WTC11 (cell line): ENCODE results near the gene LHPP. TPM values are rescaled to one million over a fixed set of nuclear protein-coding genes. Genes with fewer than 3 reads are reported as not detected.

Experiments used
- ATAC-seq: fragments of 200-7000 bp; cut with Tn5 transposase; 2 replicates; pipeline ENCODE4 v1.10.0; 2021; ENCODE audit warnings: mild to moderate bottlenecking, moderate library complexity
- CTCF ChIA-PET: fragments of 300-600 bp; sonication (Branson Sonifier 250); formaldehyde crosslinking; loops from one replicate; lab custom pipeline; 2021; ENCODE audit warnings: antibody characterized with exemption; lab: Charles Lee
- POLR2A ChIA-PET: fragments of 350-600 bp; sonication (Branson Sonifier 250); formaldehyde crosslinking; loops from one replicate; lab custom pipeline; 2021; ENCODE audit warnings: antibody characterized with exemption; lab: Charles Lee
- DNase-seq: peaks from one replicate; pipeline ENCODE4 v3.0.0; 2021; ENCODE audit warnings: low spot score
- H3K27ac Mint-ChIP-seq: 2 replicates; pipeline ENCODE4 v1.8.0; 2021; ENCODE audit warnings: mixed read lengths
- H3K27me3 Mint-ChIP-seq: 2 replicates; pipeline ENCODE4 v1.8.0; 2021; ENCODE audit warnings: low read depth, mild to moderate bottlenecking, moderate library complexity, mixed read lengths
- H3K36me3 Mint-ChIP-seq: 2 replicates; pipeline ENCODE4 v1.8.0; 2021; ENCODE audit warnings: mixed read lengths
- H3K4me1 Mint-ChIP-seq: 2 replicates; pipeline ENCODE4 v1.8.0; 2022; ENCODE audit warnings: mixed read lengths
- H3K4me3 Mint-ChIP-seq: 2 replicates; pipeline ENCODE4 v1.8.0; 2021; ENCODE audit warnings: mild to moderate bottlenecking, moderate library complexity, mixed read lengths
- H3K9me3 Mint-ChIP-seq: 2 replicates; pipeline ENCODE4 v1.8.0; 2021; ENCODE audit warnings: mixed read lengths
- CBFB ChIP-seq: sonication (generic); formaldehyde crosslinking; IDR thresholded peaks from 2 replicates; pipeline ENCODE4 v1.8.1; 2022; ENCODE audit warnings: mild to moderate bottlenecking, low read depth, missing genetic modification reagents
- EMX1 ChIP-seq: fragments of 250-450 bp; sonication (Bioruptor Pico); IDR thresholded peaks from 2 replicates; pipeline ENCODE4 v1.8.0; 2021; ENCODE audit warnings: mild to moderate bottlenecking
- ETV6 ChIP-seq: sonication (generic); formaldehyde crosslinking; IDR thresholded peaks from 2 replicates; pipeline ENCODE4 v1.8.1; 2022; ENCODE audit warnings: mild to moderate bottlenecking, missing genetic modification reagents
- GRHL2 ChIP-seq: fragments of 250-450 bp; sonication (Bioruptor Pico); IDR thresholded peaks from 2 replicates; pipeline ENCODE4 v1.8.0; 2022; ENCODE audit warnings: mild to moderate bottlenecking, moderate library complexity; ENCODE audit not compliant: insufficient replicate concordance, severe bottlenecking
- NFYB ChIP-seq: sonication (generic); formaldehyde crosslinking; conservative IDR thresholded peaks from 2 replicates; pipeline ENCODE4 v1.8.0; 2022; ENCODE audit warnings: low read depth, missing genetic modification reagents
- RELA ChIP-seq: sonication (generic); formaldehyde crosslinking; IDR thresholded peaks from 2 replicates; pipeline ENCODE4 v1.8.1; 2022; ENCODE audit warnings: missing genetic modification reagents, mild to moderate bottlenecking, borderline replicate concordance
- RORB ChIP-seq: fragments of 250-450 bp; sonication (Bioruptor Pico); IDR thresholded peaks from 2 replicates; pipeline ENCODE4 v1.9.0; 2021; ENCODE audit warnings: mild to moderate bottlenecking
- SP1 ChIP-seq: sonication (generic); formaldehyde crosslinking; conservative IDR thresholded peaks from 2 replicates; pipeline ENCODE4 v1.8.1; 2022; ENCODE audit warnings: missing genetic modification reagents
- TEAD4 ChIP-seq: sonication (generic); formaldehyde crosslinking; IDR thresholded peaks from 2 replicates; pipeline ENCODE4 v1.8.0; 2022; ENCODE audit warnings: mild to moderate bottlenecking, missing genetic modification reagents
- ZNF423 ChIP-seq: fragments of 250-450 bp; sonication (Bioruptor Pico); IDR thresholded peaks from 2 replicates; pipeline ENCODE4 v2.1.2; 2022; ENCODE audit warnings: mild to moderate bottlenecking, moderate library complexity
- total RNA-seq: library from RNA; stranded (reverse); gene quantifications from 3 replicates; pipeline ENCODE4 v1.2.3, GENCODE V29; 2021
- TF ChIP-seq, protein P1 (sequence below): sonication (generic); formaldehyde crosslinking; IDR thresholded peaks from 2 replicates; pipeline ENCODE4 v1.8.0; 2022; ENCODE audit warnings: missing genetic modification reagents
- TF ChIP-seq, protein P2 (sequence below): sonication (generic); formaldehyde crosslinking; IDR thresholded peaks from 2 replicates; pipeline ENCODE4 v1.8.1; 2022; ENCODE audit warnings: missing genetic modification reagents, borderline replicate concordance
- TF ChIP-seq, protein P3 (sequence below): fragments of 200-600 bp; IDR thresholded peaks from 2 replicates; pipeline ENCODE4 v1.8.0; 2022; ENCODE audit warnings: antibody characterized with exemption
- TF ChIP-seq, protein P4 (sequence below): sonication (generic); formaldehyde crosslinking; IDR thresholded peaks from 2 replicates; pipeline ENCODE4 v1.8.1; 2023; ENCODE audit warnings: mild to moderate bottlenecking, missing genetic modification reagents, borderline replicate concordance
- TF ChIP-seq, protein P5 (sequence below): fragments of 250-450 bp; sonication (Bioruptor Pico); IDR thresholded peaks from 2 replicates; pipeline ENCODE4 v2.1.2; 2022; ENCODE audit warnings: mild to moderate bottlenecking, moderate library complexity
- TF ChIP-seq, protein P6 (sequence below): fragments of 250-450 bp; sonication (Bioruptor Pico); conservative IDR thresholded peaks from 2 replicates; pipeline ENCODE4 v1.9.0; 2021; ENCODE audit warnings: mild to moderate bottlenecking
- TF ChIP-seq, protein P7 (sequence below): sonication (generic); formaldehyde crosslinking; IDR thresholded peaks from 2 replicates; pipeline ENCODE4 v1.8.0; 2023; ENCODE audit warnings: missing genetic modification reagents
- TF ChIP-seq, protein P8 (sequence below): sonication (generic); formaldehyde crosslinking; conservative IDR thresholded peaks from 2 replicates; pipeline ENCODE4 v1.8.1; 2023; ENCODE audit warnings: mild to moderate bottlenecking, low read depth, missing genetic modification reagents, moderate library complexity

The LHPP gene
- total RNA-seq, 1 experiment from 2014 or later, result 33.2 TPM

DNA sequence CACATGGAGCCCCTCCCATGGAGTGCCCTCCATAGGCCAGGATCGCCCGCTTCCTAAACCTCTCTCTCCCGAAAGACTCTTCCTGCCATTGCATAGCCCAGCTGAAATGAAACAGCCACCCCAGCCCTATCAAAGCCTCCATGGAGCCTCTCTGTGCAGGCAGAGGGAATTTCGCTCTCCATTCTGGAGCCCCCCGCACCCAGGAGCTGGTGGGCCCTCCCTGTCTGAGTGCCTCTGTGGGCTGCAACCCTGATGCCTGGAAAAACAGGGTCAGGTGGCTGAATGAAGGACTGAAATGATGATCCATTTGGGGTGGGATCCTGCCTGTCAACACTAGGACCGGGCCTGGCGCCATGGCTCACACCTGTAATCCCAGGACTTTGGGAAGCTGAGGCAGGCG lies 176.1 kb downstream of the LHPP start (continued):
- TF ChIP-seq, protein P1, sequence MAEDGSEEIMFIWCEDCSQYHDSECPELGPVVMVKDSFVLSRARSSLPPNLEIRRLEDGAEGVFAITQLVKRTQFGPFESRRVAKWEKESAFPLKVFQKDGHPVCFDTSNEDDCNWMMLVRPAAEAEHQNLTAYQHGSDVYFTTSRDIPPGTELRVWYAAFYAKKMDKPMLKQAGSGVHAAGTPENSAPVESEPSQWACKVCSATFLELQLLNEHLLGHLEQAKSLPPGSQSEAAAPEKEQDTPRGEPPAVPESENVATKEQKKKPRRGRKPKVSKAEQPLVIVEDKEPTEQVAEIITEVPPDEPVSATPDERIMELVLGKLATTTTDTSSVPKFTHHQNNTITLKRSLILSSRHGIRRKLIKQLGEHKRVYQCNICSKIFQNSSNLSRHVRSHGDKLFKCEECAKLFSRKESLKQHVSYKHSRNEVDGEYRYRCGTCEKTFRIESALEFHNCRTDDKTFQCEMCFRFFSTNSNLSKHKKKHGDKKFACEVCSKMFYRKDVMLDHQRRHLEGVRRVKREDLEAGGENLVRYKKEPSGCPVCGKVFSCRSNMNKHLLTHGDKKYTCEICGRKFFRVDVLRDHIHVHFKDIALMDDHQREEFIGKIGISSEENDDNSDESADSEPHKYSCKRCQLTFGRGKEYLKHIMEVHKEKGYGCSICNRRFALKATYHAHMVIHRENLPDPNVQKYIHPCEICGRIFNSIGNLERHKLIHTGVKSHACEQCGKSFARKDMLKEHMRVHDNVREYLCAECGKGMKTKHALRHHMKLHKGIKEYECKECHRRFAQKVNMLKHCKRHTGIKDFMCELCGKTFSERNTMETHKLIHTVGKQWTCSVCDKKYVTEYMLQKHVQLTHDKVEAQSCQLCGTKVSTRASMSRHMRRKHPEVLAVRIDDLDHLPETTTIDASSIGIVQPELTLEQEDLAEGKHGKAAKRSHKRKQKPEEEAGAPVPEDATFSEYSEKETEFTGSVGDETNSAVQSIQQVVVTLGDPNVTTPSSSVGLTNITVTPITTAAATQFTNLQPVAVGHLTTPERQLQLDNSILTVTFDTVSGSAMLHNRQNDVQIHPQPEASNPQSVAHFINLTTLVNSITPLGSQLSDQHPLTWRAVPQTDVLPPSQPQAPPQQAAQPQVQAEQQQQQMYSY, result no peak

DNA sequence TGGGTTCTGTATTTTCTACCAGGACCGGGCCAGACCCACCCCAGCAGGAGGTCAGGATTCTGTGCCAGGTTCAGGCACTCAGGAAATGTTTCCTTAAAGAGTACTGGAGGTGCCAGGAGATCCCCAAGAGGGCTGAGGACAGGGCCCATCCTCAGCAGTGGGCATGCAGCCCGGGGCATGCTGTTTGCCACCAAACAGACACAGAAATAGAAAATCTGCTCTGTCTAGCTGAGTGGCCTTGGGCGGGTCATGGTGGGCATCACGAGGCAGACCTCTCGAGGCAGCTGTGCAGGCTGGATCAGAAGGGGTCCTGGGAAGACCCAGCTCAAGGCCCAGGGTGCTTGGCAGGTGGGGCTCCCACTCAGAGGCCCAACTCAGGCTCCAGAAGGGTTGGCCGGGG lies 177.6 kb downstream of the LHPP start:
- peaks cover 6% of the 10 kb centered on the region for H3K9me3 Mint-ChIP-seq
- H3K4me3 Mint-ChIP-seq, result no peak overlapping the region
- DNase-seq (no peak), ATAC-seq (no peak)
- H3K36me3 Mint-ChIP-seq, result peaks cover 5% of the 10 kb centered on the region
- no peak overlapping the region for H3K27ac Mint-ChIP-seq
- ChIA-PET CTCF (interaction anchor here (1.4 kb wide), 1 partner anchor 80 kb away, joined by 3 read pairs; no protein-coding TSS in a partner anchor), POLR2A (no interaction called here)
- H3K4me1 Mint-ChIP-seq, result no peaks in the 10 kb centered on the region
- H3K27me3 Mint-ChIP-seq, result no peaks in the 10 kb centered on the region
- TF ChIP-seq, protein P2, sequence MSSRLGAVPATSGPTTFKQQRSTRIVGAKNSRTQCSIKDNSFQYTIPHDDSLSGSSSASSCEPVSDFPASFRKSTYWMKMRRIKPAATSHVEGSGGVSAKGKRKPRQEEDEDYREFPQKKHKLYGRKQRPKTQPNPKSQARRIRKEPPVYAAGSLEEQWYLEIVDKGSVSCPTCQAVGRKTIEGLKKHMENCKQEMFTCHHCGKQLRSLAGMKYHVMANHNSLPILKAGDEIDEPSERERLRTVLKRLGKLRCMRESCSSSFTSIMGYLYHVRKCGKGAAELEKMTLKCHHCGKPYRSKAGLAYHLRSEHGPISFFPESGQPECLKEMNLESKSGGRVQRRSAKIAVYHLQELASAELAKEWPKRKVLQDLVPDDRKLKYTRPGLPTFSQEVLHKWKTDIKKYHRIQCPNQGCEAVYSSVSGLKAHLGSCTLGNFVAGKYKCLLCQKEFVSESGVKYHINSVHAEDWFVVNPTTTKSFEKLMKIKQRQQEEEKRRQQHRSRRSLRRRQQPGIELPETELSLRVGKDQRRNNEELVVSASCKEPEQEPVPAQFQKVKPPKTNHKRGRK, result no peak
- no peak for TF ChIP-seq GRHL2
- TF ChIP-seq SP1 (CRISPR knock-in tag), result no peak
- no peak for TF ChIP-seq TEAD4
- no peak for TF ChIP-seq NFYB (CRISPR knock-in tag)
- TF ChIP-seq, protein P3, sequence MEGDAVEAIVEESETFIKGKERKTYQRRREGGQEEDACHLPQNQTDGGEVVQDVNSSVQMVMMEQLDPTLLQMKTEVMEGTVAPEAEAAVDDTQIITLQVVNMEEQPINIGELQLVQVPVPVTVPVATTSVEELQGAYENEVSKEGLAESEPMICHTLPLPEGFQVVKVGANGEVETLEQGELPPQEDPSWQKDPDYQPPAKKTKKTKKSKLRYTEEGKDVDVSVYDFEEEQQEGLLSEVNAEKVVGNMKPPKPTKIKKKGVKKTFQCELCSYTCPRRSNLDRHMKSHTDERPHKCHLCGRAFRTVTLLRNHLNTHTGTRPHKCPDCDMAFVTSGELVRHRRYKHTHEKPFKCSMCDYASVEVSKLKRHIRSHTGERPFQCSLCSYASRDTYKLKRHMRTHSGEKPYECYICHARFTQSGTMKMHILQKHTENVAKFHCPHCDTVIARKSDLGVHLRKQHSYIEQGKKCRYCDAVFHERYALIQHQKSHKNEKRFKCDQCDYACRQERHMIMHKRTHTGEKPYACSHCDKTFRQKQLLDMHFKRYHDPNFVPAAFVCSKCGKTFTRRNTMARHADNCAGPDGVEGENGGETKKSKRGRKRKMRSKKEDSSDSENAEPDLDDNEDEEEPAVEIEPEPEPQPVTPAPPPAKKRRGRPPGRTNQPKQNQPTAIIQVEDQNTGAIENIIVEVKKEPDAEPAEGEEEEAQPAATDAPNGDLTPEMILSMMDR, result no peak
- TF ChIP-seq, protein P4, sequence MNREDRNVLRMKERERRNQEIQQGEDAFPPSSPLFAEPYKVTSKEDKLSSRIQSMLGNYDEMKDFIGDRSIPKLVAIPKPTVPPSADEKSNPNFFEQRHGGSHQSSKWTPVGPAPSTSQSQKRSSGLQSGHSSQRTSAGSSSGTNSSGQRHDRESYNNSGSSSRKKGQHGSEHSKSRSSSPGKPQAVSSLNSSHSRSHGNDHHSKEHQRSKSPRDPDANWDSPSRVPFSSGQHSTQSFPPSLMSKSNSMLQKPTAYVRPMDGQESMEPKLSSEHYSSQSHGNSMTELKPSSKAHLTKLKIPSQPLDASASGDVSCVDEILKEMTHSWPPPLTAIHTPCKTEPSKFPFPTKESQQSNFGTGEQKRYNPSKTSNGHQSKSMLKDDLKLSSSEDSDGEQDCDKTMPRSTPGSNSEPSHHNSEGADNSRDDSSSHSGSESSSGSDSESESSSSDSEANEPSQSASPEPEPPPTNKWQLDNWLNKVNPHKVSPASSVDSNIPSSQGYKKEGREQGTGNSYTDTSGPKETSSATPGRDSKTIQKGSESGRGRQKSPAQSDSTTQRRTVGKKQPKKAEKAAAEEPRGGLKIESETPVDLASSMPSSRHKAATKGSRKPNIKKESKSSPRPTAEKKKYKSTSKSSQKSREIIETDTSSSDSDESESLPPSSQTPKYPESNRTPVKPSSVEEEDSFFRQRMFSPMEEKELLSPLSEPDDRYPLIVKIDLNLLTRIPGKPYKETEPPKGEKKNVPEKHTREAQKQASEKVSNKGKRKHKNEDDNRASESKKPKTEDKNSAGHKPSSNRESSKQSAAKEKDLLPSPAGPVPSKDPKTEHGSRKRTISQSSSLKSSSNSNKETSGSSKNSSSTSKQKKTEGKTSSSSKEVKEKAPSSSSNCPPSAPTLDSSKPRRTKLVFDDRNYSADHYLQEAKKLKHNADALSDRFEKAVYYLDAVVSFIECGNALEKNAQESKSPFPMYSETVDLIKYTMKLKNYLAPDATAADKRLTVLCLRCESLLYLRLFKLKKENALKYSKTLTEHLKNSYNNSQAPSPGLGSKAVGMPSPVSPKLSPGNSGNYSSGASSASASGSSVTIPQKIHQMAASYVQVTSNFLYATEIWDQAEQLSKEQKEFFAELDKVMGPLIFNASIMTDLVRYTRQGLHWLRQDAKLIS (CRISPR knock-in tag), result no peak
- TF ChIP-seq ZNF423 (CRISPR knock-in tag), result no peak
- no peak for TF ChIP-seq EMX1 (CRISPR knock-in tag)
- no peak for TF ChIP-seq ETV6
- TF ChIP-seq, protein P5, sequence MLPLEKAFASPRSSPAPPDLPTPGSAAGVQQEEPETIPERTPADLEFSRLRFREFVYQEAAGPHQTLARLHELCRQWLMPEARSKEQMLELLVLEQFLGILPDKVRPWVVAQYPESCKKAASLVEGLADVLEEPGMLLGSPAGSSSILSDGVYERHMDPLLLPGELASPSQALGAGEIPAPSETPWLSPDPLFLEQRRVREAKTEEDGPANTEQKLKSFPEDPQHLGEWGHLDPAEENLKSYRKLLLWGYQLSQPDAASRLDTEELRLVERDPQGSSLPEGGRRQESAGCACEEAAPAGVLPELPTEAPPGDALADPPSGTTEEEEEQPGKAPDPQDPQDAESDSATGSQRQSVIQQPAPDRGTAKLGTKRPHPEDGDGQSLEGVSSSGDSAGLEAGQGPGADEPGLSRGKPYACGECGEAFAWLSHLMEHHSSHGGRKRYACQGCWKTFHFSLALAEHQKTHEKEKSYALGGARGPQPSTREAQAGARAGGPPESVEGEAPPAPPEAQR (CRISPR knock-in tag), result no peak
- no peak for TF ChIP-seq RELA (CRISPR knock-in tag)
- TF ChIP-seq RORB, result no peak
- TF ChIP-seq, protein P6, sequence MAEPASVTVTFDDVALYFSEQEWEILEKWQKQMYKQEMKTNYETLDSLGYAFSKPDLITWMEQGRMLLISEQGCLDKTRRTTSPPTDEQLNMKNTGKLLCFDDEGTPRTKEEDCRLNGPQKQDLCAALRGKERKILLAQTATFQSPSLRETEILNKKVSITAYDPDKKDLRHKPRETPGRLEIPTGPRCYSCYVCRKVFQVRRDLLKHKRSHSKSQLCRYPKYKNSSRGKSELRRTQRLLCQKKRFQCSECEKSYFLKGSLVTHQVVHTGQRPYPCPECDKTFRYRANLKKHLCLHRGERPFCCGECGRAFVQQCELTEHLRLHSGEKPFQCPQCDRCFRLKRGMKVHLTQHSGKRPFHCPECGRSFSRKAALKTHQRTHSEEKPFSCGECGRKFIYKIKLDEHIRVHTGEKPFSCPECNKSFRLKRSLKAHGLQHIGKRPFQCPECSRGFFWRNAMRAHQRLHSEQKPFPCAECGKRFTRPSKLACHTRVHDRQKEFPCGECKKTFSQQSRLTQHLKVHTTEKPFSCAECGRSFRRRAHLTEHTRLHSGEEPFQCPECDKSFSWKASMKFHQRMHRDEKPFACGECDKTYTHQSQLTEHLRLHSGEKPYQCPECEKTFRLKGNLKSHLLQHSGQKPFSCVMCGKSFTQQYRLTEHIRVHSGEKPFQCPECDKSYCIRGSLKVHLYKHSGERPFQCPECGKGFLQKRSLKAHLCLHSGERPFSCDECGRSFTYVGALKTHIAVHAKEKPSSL, result no peak
- TF ChIP-seq, protein P7, sequence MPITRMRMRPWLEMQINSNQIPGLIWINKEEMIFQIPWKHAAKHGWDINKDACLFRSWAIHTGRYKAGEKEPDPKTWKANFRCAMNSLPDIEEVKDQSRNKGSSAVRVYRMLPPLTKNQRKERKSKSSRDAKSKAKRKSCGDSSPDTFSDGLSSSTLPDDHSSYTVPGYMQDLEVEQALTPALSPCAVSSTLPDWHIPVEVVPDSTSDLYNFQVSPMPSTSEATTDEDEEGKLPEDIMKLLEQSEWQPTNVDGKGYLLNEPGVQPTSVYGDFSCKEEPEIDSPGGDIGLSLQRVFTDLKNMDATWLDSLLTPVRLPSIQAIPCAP (CRISPR knock-in tag), result no peak
- TF ChIP-seq CBFB (CRISPR knock-in tag), result no peak
- TF ChIP-seq, protein P8, sequence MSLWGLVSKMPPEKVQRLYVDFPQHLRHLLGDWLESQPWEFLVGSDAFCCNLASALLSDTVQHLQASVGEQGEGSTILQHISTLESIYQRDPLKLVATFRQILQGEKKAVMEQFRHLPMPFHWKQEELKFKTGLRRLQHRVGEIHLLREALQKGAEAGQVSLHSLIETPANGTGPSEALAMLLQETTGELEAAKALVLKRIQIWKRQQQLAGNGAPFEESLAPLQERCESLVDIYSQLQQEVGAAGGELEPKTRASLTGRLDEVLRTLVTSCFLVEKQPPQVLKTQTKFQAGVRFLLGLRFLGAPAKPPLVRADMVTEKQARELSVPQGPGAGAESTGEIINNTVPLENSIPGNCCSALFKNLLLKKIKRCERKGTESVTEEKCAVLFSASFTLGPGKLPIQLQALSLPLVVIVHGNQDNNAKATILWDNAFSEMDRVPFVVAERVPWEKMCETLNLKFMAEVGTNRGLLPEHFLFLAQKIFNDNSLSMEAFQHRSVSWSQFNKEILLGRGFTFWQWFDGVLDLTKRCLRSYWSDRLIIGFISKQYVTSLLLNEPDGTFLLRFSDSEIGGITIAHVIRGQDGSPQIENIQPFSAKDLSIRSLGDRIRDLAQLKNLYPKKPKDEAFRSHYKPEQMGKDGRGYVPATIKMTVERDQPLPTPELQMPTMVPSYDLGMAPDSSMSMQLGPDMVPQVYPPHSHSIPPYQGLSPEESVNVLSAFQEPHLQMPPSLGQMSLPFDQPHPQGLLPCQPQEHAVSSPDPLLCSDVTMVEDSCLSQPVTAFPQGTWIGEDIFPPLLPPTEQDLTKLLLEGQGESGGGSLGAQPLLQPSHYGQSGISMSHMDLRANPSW, result no peak
